Cardiac muscle cell (in vitro differentiated cells and primary cell): ENCODE results near the gene PVR. TPM values are rescaled to one million over a fixed set of nuclear protein-coding genes. Genes with fewer than 3 reads are reported as not detected.

Source experiments
- DNase-seq, 2 donors: peaks; one replicate each; pipeline versions ENCODE4 v3.0.0 to v3.0.0-alpha.2; 2010 to 2017; ENCODE audit warnings: low read depth in 1 of 2, low spot score in 1 of 2
- H3K27ac ChIP-seq: fragments of 200-600 bp; sonication (generic); 2 replicates; pipeline ENCODE4 v1.5.1; 2016
- H3K27me3 ChIP-seq: fragments of 200-600 bp; sonication (generic); 2 replicates; pipeline ENCODE4 v1.6.0; 2016; ENCODE audit warnings: control low read depth
- H3K36me3 ChIP-seq: fragments of 200-600 bp; sonication (generic); 2 replicates; pipeline ENCODE4 v1.5.1; 2016; ENCODE audit warnings: control low read depth
- H3K4me1 ChIP-seq: fragments of 200-600 bp; sonication (generic); 2 replicates; pipeline ENCODE4 v1.8.1; 2017; ENCODE audit warnings: low read depth, mild to moderate bottlenecking, mixed run types
- H3K4me3 ChIP-seq: fragments of 200-600 bp; sonication (generic); 2 replicates; pipeline ENCODE4 v1.5.1; 2016; ENCODE audit warnings: mild to moderate bottlenecking
- H3K9me3 ChIP-seq: fragments of 200-600 bp; sonication (generic); 2 replicates; pipeline ENCODE4 v1.5.1; 2017; ENCODE audit warnings: low read depth, mild to moderate bottlenecking, control low read depth
- CTCF ChIP-seq: IDR thresholded peaks from 2 replicates; pipeline ENCODE4 v1.5.1; 2012; ENCODE audit warnings: low read depth, mild to moderate bottlenecking, low read length
- polyA plus RNA-seq: library from polyadenylated mRNA; unstranded; fragments of >200 nt; fragmentation: Nextera tagmentation; extraction: Ambion mirVana; gene quantifications from 2 replicates; pipeline ENCODE4 v1.2.1, GENCODE V29; 2016
- total RNA-seq: library from RNA; depleted of rRNA; stranded (reverse); fragments of >200 nt; gene quantifications from 2 replicates; pipeline ENCODE4 v1.2.3, GENCODE V29; 2016

The PVR gene
- total and polyA plus RNA-seq, 2 experiments from 2014 or later: 19.6 to 20.8 TPM

DNA sequence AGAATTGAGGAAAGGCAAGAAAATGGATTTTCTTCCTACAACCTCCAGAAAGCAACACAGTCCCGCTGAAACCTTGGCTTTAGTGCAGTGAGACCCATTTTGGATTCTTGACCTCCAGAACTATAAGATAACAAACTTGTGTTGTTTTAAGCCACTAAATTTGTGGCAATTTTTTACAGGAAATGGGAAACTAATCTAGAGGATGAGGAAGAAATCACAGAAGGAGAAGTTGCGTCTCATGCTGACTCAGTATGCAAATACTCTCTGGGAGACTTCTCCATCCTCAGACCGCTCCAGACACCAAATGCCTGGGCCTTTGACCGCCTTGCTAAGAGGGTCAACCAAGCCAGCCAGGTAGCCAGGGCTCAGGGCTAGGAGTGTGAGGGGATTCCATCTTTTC, 42.2 kb downstream of the PVR start:
- no peak overlapping the region for H3K27ac ChIP-seq
- no peak overlapping the region for H3K4me3 ChIP-seq
- TF ChIP-seq CTCF: no peak
- DNase-seq: peak in 1 of 2 donors; percentile 69
- no peaks in the 10 kb centered on the region for H3K4me1 ChIP-seq
- H3K36me3 ChIP-seq: no peaks in the 10 kb centered on the region
- no peaks in the 10 kb centered on the region for H3K27me3 ChIP-seq
- H3K9me3 ChIP-seq: no peaks in the 10 kb centered on the region

DNA sequence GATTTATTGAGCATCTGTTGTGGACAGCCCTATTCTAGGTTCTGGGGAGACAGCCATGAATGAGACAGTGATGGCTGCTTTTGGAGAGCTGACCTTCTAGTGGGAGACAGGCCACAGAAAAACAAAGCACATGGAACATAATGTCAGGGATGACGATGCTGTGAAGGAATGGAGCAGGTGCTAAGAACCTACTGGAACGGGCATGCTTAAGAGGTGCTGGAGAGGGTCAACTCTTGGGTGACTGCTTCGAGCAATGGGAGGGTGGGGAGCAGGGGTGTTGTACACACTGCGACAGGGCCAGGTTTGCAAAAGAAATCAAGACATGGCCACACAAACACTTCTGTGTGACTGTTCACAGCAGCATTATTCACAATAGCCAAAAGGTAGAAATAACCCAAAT, 43.2 kb downstream of the PVR start:
- H3K27ac ChIP-seq: no peak overlapping the region
- DNase-seq: no peak
- H3K9me3 ChIP-seq: no peaks in the 10 kb centered on the region
- H3K4me3 ChIP-seq: no peak overlapping the region
- TF ChIP-seq CTCF: no peak
- H3K27me3 ChIP-seq: no peaks in the 10 kb centered on the region
- H3K36me3 ChIP-seq: no peaks in the 10 kb centered on the region
- H3K4me1 ChIP-seq: no peaks in the 10 kb centered on the region

DNA sequence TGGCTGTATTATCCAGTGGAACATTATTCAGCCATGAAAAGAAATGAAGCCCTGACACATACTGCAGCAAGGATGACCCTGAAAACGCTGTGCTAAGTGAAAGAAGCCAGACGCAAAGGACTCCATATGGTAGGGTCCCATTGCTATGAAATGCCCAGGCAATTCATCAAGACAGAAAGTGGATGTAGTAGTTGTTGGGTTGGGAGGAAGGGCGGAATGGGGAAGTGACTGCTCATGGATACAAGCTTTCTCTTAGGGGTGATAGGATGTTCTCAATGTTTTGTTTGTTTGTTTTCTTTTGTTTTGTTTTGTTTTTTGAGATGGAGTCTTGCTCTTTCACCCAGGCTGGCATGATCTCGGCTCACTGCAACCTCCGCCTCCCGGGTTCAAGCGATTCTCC, 44.2 kb downstream of the PVR start:
- Histone ChIP-seq H3K36me3 (no peaks in the 10 kb centered on the region), H3K9me3 (no peaks in the 10 kb centered on the region), H3K27me3 (no peaks in the 10 kb centered on the region), H3K27ac (no peak overlapping the region), H3K4me1 (peaks cover 8% of the 10 kb centered on the region), H3K4me3 (no peak overlapping the region)
- TF ChIP-seq CTCF: no peak
- DNase-seq: no peak

DNA sequence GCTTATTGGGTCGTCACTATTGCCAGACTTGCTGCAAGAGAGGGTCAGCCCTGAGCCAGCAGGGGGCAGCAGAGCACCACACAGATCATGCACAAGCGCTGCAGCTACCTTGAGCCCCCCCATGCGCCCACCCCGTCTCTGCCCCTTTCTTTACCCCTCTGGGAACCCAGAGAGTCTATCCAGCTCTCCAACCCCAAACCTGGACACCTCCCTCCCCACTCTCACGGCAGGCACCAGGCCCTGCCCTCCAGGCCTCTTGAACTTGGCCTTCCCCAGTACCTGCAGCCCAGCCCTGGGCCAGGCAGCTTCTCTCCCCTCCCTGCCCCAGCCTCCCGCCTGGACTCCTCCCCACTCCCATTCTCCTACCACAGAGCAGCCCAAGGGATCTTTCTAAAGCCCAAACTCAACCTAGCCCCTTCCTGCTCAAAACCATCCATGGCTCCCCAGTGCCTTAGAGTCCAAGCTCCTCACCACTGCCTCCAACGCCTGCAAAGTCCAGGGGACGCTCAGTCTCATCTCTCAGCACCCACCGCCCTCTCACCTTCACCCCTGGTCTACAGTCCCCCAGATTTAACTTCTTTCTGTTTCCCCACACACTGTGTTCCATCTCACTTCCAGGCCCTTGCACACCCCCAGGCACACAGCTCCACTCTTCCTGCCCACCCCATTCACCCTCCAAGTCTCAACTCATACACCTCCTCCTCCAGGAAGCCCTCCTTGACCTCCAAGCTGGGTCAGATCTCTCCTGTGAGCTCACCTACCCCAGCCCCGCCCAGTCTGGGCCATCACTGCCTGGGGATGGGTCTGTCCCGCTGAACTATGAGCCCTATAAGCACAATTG, 45.8 kb downstream of the PVR start:
- Histone ChIP-seq H3K9me3 (no peaks in the 10 kb centered on the region), H3K4me3 (no peak overlapping the region), H3K36me3 (no peaks in the 10 kb centered on the region), H3K27me3 (no peaks in the 10 kb centered on the region), H3K4me1 (peaks cover 8% of the 10 kb centered on the region), H3K27ac (no peak overlapping the region)
- TF ChIP-seq CTCF: peak; percentile 88
- DNase-seq: peak; percentile 81 to 84

GRCh38 chr19:44690131-44690440, 46.4 kb downstream of the PVR start:
- H3K27me3 ChIP-seq: no peaks in the 10 kb centered on the region
- peaks cover 8% of the 10 kb centered on the region for H3K4me1 ChIP-seq
- no peak overlapping the region for H3K27ac ChIP-seq
- no peak overlapping the region for H3K4me3 ChIP-seq
- TF ChIP-seq CTCF: no peak
- no peaks in the 10 kb centered on the region for H3K36me3 ChIP-seq
- no peaks in the 10 kb centered on the region for H3K9me3 ChIP-seq
- DNase-seq: no peak
